HG03521 (cell line): ENCODE measurements around the gene LTBP1.
A peak's percentile ranks its signal among the peaks of the same experiment; 100 is the strongest.

Experiments used
- ATAC-seq: cut with Tn5 transposase; IDR thresholded peaks from one replicate; pipeline ENCODE4 v1.9.1; 2021; ENCODE audit warnings: mild to moderate bottlenecking, moderate library complexity; ENCODE audit not compliant: unreplicated experiment

The LTBP1 gene

DNA sequence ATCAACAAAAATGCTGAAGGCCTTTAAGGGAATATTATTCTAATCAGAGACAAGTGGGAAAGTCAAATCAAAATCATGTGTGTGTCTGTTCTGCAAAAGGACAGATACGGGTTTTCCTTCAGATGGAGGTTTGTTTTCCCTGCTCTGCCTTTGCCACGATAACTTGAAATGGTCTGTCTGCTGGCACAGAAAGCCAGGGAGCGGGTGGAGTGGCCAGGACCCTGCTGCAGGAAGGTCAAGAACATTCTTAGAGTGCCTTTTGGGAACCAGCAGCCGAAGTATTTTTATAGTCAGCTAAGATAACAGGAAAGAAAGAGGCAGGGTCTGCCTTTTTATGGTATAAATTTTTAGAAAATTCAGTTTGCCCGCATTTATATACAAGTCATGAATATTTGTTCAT is 234.2 kb downstream of the LTBP1 start:
- no peak for ATAC-seq

- ATAC-seq = no peak
These were observed 234.7 kb downstream of the LTBP1 start for GRCh38 chr2:33181466-33181865.

DNA sequence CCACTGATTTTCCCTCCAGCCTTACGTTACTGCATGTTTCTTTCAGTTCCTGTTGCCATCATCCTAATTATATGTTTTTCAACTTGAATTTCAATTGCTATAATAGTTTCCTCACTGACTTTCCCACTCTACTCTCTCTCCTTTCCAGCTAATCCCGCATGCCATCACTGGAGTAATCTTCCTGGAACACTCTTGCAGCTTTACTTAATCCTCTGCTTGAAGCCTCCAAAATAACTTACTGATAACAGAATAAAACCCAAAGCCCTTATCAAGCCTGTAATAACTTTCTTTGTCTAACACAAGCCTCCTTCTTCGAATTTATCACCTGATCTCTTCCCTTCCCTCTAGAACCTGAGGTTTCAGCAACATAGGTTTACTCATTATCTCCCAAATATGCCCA is 237.3 kb downstream of the LTBP1 start:
- ATAC-seq = no peak

DNA sequence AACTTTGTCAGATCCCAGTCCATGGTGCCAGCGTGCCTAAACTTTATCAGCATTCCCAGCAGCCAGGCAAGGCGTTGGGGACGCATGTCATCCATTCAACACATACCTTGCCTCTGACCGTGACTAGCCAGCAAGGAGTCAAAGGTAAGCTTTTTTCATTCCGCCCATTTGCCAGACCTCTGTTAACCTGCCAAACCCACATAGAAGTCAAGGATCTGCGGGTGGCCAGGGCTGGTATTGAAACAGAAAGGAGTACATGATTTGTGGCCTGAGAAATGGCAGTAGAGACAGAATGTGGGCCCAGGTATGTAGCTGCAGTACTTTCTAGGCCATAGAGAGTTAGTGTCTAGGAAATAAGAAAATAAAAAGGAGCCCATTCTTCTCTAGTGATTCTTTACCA is 240.2 kb downstream of the LTBP1 start:
- ATAC-seq = no peak

GRCh38 chr2:33188799-33189198 is 242.0 kb downstream of the LTBP1 start:
- ATAC-seq = no peak

GRCh38 chr2:33190393-33190937 is 243.7 kb downstream of the LTBP1 start:
- ATAC-seq = no peak

GRCh38 chr2:33195891-33196290 is 249.1 kb downstream of the LTBP1 start:
- no peak for ATAC-seq

GRCh38 chr2:33196700-33197099 is 249.9 kb downstream of the LTBP1 start:
- no peak for ATAC-seq

DNA sequence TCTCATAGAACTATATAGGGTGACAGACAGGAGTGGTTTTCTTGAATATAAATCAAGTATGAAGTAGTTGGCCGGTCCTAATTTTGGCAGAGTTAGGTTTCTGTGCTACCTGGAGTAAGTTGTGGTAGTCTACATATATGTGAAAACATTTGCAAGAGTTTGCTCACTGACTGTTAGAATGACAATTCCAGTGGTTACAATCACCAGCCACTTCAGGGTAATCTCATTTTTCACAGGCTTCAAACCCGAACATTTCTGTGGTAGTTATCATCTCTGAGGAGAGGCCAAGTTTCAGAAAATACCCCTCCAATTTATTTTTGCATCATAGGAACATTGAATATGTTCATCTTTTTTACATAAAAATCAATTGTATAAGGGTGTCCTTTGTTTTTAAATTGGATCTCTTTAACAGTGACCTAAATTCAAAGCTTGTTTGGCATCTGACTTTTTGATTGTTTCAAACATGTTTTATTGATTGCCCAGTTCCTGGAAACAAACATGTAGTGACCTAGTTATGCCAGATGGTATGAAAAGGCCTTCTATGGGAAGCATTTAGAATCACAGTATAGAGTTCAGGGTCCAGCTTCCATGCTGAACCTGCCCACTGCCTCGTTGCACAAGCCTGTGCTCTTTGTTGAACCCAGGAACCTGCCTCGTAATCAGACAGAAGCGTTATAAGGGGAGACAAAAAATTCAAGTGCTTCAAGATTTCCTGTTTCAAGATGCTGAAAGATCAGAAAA is 250.6 kb downstream of the LTBP1 start:
- no peak for ATAC-seq

- ATAC-seq = no peak
These were observed 256.1 kb downstream of the LTBP1 start for GRCh38 chr2:33202641-33203522.

DNA sequence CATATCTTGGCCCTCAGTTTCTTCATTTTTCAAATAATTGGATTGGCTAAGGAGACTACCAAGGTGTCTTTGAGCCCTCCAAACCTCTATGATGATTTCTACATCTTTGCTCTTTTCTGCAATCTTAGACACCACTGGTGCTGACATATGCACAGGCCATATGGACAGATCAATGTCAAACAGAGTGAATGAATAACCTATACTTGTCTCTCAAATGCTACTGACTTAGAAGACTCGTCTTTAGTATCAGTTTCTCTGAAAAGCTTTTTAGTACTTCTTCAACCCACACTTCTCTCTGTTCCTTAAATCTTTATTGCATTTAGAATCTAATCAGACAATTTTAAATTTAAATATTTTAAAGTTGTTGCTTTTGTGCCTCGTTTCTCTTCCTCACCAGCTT is 258.2 kb downstream of the LTBP1 start:
- peak; percentile 60 for ATAC-seq

DNA sequence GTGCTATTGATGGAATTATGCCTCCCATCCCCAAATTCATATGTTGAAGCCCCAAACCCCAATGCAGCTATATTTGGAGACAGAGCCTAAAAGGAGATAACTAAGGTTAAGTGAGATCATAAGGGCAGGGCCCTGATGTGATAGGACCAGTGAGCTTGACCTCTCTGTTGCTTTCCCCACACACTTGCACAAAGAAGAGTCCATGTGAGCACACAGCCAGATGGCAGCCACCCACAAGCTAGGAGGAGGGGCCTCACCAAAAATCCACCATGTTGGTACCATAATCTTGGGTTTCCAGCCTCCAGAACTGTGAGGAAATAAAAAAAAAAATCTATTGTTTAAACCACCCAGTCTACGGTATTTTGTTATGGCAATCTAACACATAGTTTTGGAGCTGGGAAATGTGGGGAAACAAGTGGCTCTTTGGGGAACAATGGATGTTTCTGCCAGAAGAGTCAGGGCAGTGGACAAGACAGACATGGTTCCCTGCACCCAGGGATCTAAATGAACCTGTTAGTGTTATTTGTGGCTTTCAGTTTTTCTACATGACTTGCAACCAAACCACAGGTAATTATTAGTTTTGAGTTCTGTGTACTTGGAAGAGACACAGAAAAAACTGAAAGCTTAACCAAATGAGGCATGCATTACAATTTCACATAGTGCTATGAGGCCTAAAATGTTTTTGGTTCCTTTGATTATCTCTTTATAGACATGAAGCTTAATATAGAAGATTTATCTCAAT is 259.1 kb downstream of the LTBP1 start:
- ATAC-seq = peak; percentile 82

DNA sequence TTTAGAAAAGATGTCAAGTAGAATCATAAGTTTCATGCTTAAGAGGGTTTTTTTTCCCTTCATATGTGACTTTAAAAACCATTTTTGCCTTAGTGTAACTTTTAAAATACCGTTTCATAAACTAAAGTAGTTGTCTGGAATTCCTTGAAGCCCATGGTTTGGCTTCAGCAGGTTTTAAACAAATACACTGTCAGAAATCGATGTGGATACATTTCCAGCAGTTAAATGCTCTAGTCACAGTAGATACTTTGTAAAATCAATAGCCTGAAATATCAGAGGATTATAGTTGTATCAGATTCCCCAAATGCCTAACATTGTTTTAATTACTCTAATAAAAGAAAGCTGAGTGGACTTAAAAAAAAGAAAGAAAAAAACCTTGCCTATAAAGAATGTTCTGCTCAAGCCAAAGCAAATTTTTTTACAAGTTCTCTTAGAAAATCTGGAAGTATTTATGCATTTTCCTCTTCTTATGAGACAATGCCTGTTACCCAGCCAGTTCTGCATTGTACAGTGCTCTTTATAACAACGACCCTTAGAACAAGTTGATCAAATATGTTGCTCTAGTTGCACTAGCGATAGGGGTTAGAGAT is 260.5 kb downstream of the LTBP1 start:
- no peak for ATAC-seq

- no peak for ATAC-seq
These were observed 261.6 kb downstream of the LTBP1 start for GRCh38 chr2:33208400-33208799.

DNA sequence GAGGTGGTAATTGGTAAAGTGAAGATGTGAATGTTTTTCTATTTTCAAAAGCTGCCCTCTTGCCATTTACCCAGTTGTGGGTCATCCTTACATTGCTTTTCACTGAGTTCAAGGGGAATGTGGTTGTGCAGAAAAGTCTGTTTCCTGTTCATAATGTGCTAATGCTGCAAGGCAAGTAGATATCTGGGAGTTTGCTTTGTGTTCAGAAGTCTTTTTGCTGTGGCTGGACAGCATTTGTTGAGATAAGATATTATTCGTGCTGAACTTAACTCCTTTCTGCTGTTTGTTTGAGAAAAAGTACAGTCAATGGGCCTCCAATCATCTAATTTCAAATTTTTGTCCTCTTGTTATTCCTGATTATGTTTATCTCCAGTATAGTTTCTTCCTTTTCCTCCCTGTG is 263.2 kb downstream of the LTBP1 start:
- ATAC-seq = no peak

DNA sequence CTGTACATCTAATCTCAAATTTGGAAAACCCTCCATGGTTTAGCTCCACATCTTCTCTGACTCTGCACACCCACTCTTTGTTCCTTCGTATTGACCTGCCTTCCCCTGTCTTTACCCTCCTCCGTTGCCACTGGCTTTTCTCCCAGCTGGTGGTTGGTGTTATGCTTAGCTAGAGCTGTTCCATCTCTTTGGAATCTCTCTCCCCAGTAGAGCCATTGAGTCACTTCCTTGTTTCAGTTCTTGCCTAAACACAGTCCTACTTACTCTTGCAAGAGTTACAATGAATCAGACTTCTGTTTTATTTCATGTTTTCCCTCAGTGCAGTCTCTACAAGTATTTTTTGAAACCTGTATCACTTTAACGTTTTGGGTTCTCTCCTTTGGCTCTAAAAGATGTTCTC is 263.9 kb downstream of the LTBP1 start:
- ATAC-seq = no peak

DNA sequence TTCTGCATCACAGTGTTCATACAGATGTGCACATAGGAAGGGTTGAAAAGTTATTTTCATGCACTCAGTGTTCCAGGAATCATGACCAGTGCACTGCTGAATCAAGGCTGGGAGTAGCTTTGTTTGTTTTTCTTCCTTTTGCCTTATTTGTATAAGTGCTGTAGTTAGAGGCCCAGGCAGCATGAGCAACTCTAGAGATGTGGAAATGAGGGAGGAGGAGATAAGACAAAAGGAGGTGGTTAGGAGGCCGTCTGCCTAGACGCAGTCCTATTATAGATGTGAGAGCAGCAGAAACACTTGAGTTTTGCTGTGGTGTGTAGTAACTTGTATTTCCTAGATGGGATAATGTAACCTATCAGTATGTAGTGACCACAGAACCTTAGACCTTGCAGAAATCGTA is 265.4 kb downstream of the LTBP1 start:
- no peak for ATAC-seq

GRCh38 chr2:33213244-33213643 is 266.5 kb downstream of the LTBP1 start:
- no peak for ATAC-seq

DNA sequence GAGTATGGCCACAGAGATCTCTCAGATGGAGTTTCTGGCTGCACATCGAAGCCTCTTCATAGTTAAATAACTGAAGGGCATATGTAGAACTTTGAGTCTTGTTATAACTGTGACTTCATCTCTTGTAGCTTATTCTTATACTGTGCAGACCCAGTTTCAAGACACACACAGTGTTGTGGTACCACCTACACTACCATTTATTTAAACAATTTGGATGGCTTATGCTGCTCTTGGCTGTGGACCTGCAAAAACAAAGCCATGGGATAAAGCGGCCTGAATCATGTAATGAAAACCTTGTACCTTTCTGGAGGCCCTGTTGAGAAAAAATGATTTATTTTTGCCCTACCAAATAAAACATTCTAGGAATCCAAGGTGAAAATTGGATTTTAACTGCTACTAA is 266.9 kb downstream of the LTBP1 start:
- no peak for ATAC-seq

GRCh38 chr2:33214436-33214835 is 267.7 kb downstream of the LTBP1 start:
- ATAC-seq = no peak

DNA sequence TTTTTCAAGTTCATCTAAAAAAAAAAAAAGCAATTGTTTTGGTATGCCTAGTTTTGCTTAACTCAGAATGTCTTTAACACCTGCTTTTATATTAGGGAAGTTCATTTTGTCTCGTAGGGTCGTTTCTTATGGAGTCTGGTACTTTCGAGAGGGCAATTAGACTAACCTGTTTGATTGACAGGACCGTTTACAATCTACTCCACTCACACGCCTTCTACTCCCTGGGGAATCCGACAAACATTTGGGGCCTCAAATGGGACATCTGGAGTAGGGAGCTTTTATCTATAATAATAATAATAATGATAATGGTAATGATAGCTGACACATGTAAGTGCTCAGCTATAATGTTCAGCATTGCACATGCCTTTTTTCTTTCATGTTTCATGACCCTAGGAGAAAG is 268.1 kb downstream of the LTBP1 start:
- ATAC-seq = no peak
